ENCODE data around the gene KLHDC7B.

The KLHDC7B gene

GRCh38 chr22:50561401-50562358, 16.0 kb downstream of the KLHDC7B start:
- no peak for TF ChIP-seq CTCF (IDR thresholded peaks at IDR 0.05; ENCODE audit: insufficient read depth, low read length, missing control alignments)
- no peak overlapping the region for H3K4me3 ChIP-seq (ENCODE audit: low read depth, low read length)
- POLR2A ChIA-PET: no interaction called here
- CTCF ChIA-PET: interaction anchor here (1.3 to 2.5 kb wide), 3 partner anchors 11 to 59 kb away, joined by 3 to 10 read pairs (median 10); partner anchors contain the start of gene SCO2
- no peak for DNase-seq (ENCODE audit: low read depth, low spot score)

- ChIA-PET CTCF (interaction anchor here (0.6 to 5.1 kb wide), 27 partner anchors 7 to 93 kb away, joined by 3 to 124 read pairs (median 5); partner anchors contain the start of genes ARSA, CHKB, CPT1B and KLHDC7B), POLR2A (interaction anchor here (1.3 kb wide), 1 partner anchor 15 kb away, joined by 3 read pairs; no protein-coding TSS in a partner anchor)
- H3K4me3 ChIP-seq (ENCODE audit: low read depth, low read length): peak within 1 kb of the TSS; percentile 67
- TF ChIP-seq CTCF (IDR thresholded peaks at IDR 0.05; ENCODE audit: insufficient read depth, low read length, missing control alignments): peak; percentile 91
- peak; percentile 28 for DNase-seq (ENCODE audit: low read depth, low spot score)
Observed at GRCh38 chr22:50562523-50563412, 17.1 kb downstream of the KLHDC7B start, which contains the start of gene SYCE3. SYCE3 (minus strand) TSS chr22:50562919; CDS start chr22:50556405, 6,514 bp downstream.

DNA sequence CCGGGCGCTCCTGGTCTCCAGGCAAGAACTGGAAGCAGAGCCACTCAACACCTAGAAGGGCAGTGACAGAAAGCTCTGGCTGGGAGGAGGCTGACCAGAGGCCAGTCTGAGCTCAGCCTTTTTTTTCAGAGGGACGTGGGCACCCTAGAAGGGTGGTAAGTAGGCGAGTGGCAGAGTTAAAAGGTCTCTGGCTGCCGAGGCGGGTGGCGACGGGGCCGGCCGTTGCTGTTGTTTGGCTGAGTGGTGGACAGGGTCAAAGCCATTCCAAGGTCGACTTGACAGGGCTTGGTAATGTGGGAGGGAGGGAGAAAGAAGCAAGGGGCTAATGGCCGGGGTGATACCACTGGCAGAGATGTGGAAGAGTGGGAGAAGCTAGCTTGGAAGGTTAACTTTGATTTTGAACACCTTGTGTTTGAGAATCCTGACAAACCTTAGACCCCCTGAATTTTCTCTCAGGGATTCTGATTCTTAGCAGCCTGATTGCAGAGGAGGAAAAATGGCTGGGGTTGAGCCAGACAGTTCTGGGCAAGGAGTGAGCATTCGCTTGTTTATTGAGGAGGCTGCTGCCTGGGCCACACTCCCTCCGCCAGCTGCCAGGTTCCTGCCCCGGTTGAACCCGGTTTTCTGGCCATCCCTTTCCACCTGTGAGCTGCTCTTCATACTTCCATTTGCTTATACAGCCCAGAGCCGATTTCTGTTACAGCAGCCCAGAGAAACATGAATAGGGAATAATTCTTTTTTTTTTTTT, 17.9 kb downstream of the KLHDC7B start:
- H3K4me3 ChIP-seq (ENCODE audit: low read depth, low read length): peak overlapping the region; percentile 67
- ChIA-PET CTCF (interaction anchor here (0.6 to 5.1 kb wide), 27 partner anchors 8 to 92 kb away, joined by 3 to 124 read pairs (median 5); partner anchors contain the start of genes ARSA, CHKB, CPT1B and KLHDC7B), POLR2A (interaction anchor here (1.3 kb wide), 1 partner anchor 16 kb away, joined by 3 read pairs; no protein-coding TSS in a partner anchor)
- TF ChIP-seq CTCF (IDR thresholded peaks at IDR 0.05; ENCODE audit: insufficient read depth, low read length, missing control alignments): no peak
- no peak for DNase-seq (ENCODE audit: low read depth, low spot score)

- ChIA-PET CTCF (interaction anchor here (2.2 to 5.1 kb wide), 4 partner anchors 9 to 39 kb away, joined by 15 to 124 read pairs (median 17); partner anchors contain the start of genes CPT1B, KLHDC7B and SCO2), POLR2A (interaction anchor here (0.7 kb wide), 1 partner anchor 34 kb away, joined by 3 read pairs; the partner anchor contains the start of gene TYMP)
- no peak overlapping the region for H3K4me3 ChIP-seq (ENCODE audit: low read depth, low read length)
- DNase-seq (ENCODE audit: low read depth, low spot score): no peak
- TF ChIP-seq CTCF (IDR thresholded peaks at IDR 0.05; ENCODE audit: insufficient read depth, low read length, missing control alignments): no peak
Observed at GRCh38 chr22:50564289-50564688, 18.6 kb downstream of the KLHDC7B start.

- CTCF ChIA-PET: interaction anchor here (1.2 kb wide), 1 partner anchor 12 kb away, joined by 5 read pairs; no protein-coding TSS in a partner anchor
- H3K4me3 ChIP-seq (ENCODE audit: low read depth, low read length): no peak overlapping the region
- no peak for DNase-seq (ENCODE audit: low read depth, low spot score)
- POLR2A ChIA-PET: no interaction called here
- TF ChIP-seq CTCF (IDR thresholded peaks at IDR 0.05; ENCODE audit: insufficient read depth, low read length, missing control alignments): no peak
Observed at GRCh38 chr22:50567721-50568252, 22.1 kb downstream of the KLHDC7B start.

Measured in AG04449 (cell line).